ENCODE results near the gene ZBTB39.

DNA sequence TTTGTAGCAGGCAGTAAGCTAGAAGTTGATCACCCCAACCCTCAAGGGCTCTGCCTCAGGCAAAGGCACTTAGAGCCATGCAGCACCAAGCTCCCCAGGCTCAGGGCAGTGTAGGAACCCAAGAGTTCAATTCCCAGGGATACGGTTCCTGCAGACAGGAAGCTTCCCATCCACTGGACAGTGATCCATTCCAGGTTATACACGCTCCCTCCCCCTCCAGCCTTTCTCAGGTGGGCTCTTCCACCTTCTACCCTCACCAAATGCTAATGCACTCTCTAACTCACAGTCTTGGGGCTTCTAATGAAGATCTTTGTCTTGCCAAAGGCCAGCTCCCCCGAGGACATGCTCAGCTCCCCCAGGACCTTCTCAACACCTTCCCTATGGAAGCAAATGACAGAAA lies 30.9 kb upstream of the ZBTB39 start:
- no peak for TF ChIP-seq POLR2A (IDR thresholded peaks at IDR 0.05)
- TF ChIP-seq, protein P1, sequence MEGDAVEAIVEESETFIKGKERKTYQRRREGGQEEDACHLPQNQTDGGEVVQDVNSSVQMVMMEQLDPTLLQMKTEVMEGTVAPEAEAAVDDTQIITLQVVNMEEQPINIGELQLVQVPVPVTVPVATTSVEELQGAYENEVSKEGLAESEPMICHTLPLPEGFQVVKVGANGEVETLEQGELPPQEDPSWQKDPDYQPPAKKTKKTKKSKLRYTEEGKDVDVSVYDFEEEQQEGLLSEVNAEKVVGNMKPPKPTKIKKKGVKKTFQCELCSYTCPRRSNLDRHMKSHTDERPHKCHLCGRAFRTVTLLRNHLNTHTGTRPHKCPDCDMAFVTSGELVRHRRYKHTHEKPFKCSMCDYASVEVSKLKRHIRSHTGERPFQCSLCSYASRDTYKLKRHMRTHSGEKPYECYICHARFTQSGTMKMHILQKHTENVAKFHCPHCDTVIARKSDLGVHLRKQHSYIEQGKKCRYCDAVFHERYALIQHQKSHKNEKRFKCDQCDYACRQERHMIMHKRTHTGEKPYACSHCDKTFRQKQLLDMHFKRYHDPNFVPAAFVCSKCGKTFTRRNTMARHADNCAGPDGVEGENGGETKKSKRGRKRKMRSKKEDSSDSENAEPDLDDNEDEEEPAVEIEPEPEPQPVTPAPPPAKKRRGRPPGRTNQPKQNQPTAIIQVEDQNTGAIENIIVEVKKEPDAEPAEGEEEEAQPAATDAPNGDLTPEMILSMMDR (IDR thresholded peaks at IDR 0.05): no peak

Data from lower leg skin (tissue), 3 donors.